ENCODE results near the gene LMF2.
A peak's percentile ranks its signal among the peaks of the same experiment; 100 is the strongest.

Gene LMF2

GRCh38 chr22:50516068-50516467 lies 8.6 kb upstream of the LMF2 start:
- H3K27ac ChIP-seq, result no peak overlapping the region
- TF ChIP-seq CTCF (IDR thresholded peaks at IDR 0.05), result no peak

DNA sequence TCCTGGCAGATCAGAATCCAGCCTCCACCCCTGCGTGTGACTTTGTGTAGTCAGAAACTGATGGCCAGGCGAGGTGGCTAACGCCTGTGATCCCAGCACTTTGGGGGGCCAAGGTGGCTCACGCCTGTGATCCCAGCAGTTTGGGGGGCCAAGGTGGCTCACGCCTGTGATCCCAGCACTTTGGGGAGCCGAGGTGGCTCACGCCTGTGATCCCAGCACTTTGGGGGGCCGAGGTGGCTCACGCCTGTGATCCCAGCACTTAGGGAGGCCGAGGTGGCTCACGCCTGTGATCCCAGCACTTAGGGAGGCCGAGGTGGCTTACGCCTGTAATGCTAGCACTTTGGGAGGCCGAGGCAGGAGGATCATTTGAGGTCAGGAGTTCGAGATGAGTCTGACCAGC lies 5.7 kb upstream of the LMF2 start:
- no peak for TF ChIP-seq CTCF (IDR thresholded peaks at IDR 0.05)
- H3K4me3 ChIP-seq, result no peak overlapping the region
- DNase-seq (ENCODE audit: low spot score), result no peak

More at GRCh38 chr22:50516068-50516467, 8.6 kb upstream of the LMF2 start:
- DNase-seq (ENCODE audit: low spot score), result no peak
- H3K4me3 ChIP-seq, result no peak overlapping the region

GRCh38 chr22:50508897-50509296 lies 1.4 kb upstream of the LMF2 start:
- no peak for TF ChIP-seq CTCF (IDR thresholded peaks at IDR 0.05)
- Histone ChIP-seq H3K4me3 (peak overlapping the region; percentile 94), H3K27ac (peak overlapping the region; percentile 85 to 94)
- DNase-seq (ENCODE audit: low spot score), result no peak

More for the DNA sequence above, 5.7 kb upstream of the LMF2 start:
- no peak overlapping the region for H3K27ac ChIP-seq

DNA sequence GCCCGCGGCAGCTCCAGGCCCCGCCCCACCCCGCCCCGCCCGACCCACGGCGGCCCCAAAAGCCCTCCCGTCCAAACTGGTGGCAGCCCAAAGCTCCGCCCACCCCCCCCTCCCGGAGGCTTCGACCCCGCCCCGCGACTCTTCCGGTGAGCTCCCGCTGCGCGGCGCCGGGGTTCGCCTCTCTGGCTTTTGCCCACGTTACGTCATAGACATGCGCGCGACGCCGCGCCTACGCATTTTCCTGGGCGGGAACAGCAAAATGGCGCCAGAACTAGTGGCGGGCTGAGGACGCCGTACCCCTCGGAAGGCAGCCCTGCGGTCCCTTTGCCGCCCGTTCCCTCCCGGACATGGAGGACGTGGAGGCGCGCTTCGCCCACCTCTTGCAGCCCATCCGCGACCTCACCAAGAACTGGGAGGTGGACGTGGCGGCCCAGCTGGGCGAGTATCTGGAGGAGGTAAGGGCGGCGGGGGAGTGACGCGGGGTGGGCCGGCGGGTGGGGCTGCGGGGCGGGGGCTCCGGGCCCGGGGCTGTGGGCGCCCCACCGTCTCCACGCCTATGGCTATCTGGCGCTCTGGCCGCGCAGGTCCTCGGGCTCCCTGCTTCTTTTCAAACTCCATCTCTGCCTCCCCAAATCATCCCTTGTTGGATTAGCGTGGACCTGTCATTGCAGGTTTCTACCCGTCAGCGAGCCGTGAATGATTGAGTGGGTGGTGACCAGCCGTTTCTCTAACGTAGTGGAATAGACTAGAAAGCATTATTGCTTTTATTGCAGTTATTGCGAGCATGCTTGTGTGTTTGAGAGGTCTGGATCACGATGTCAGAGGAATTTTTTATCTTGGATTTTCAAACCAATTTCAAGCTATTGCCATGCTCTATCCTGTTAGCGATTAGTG lies 736 bp upstream of the LMF2 start, which contains the start of gene NCAPH2:
Gene NCAPH2 (plus strand): TSS at position 234 of the 894 bp plus-strand sequence. CDS start 114 bp downstream, at position 348.
- no peak for DNase-seq (ENCODE audit: low spot score)
- H3K27ac ChIP-seq, result peak within 1 kb of the TSS; percentile 85 to 94
- H3K4me3 ChIP-seq, result peak within 1 kb of the TSS; percentile 98
- TF ChIP-seq CTCF (IDR thresholded peaks at IDR 0.05), result no peak

GRCh38 chr22:50506611-50507420 lies 686 bp downstream of the LMF2 start:
- Histone ChIP-seq H3K4me3 (peak overlapping the region; percentile 98), H3K27ac (peak overlapping the region; percentile 73 to 94)
- peak; percentile 79 for DNase-seq (ENCODE audit: low spot score)
- TF ChIP-seq CTCF (IDR thresholded peaks at IDR 0.05), result no peak

DNA sequence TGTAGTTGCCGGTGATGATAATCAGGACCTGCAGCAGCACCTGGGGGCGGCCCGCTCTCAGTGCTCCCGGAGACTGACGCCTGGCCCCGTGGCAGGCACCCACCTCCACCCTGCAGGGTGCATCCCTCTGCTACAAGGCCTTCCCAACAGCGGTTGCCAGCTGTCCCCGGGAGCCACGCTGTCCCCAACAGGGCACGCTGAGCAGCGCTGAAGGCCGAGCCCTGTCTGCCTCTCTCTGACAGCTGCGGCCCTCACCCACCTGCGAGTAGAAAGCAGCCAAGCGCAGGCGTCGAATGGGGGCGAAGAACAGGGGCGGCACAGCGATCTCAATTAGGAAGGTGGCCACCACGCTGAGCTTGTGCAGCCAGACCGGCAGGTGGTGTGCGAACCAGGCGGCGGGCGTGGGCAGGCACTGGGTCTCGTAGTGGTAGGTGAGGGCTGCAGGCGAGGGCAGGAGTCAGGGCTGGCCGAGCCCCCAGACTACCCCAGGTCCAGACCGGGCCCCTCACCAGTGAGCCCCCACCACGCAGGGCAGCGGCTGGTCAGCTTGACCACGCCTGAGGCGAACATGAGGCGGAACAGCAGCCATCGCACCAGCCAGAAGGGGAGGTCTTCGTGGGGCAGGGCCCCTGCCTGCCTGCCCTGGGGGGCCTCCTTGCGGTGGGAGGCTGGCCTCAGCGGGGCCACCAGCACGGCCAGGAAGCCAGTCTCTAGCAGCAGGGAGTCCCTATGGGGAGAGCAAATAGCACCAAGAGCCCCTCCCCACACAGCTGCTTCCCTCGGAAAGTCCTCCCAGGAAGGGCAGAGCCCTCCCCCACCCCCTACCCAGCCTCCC lies 1.5 kb downstream of the LMF2 start:
- peak; percentile 70 for DNase-seq (ENCODE audit: low spot score)
- TF ChIP-seq CTCF (IDR thresholded peaks at IDR 0.05), result no peak
- Histone ChIP-seq H3K27ac (no peak overlapping the region), H3K4me3 (peak overlapping the region; percentile 98)

All from coronary artery (tissue), 2 donors.